Activated gamma-delta T cell treated with Interleukin-2 at 50 U/mL for 16 hours (primary cell): Measurements from ENCODE around the gene RHOA.

Experiments
- DNase-seq: peaks from one replicate; pipeline ENCODE4 v3.0.0-alpha.2; 2020

Gene RHOA

DNA sequence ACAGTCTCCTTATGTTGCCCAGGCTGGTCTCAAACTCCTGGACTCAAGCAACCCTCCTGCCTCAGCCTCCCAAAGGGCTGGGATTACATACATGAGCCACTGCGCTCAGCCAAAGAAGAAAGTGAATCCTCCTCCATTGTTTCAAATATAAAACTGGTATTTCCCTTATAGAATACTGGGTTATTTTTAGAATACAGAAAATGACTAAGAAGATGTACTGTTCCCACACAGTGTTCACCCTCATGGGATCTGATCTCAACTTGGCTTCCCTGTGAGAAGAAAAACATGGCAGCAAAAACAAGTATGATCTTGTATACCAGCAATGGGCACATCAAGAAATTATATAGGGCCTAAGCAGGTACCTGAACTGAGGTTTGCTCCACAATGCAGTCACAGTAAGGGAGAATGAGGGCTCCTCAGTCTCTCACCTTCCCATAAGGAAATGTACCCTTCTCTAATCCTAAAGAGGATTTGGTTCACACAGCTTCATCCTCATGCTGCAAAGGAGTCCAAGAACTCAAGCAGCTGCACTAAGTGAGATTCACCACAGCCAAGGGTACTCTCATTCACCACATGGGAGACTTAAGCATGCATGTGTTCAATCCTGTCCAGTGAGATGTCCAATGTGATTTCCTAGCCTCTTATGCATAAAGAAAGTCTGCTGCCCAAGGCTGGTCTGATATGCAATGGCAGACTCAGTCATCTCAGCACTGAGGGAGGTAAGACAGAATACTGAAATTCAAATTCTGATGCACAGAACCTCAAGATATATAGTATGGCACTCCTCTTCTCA is 97.7 kb downstream of the RHOA start:
- no peak for DNase-seq

DNA sequence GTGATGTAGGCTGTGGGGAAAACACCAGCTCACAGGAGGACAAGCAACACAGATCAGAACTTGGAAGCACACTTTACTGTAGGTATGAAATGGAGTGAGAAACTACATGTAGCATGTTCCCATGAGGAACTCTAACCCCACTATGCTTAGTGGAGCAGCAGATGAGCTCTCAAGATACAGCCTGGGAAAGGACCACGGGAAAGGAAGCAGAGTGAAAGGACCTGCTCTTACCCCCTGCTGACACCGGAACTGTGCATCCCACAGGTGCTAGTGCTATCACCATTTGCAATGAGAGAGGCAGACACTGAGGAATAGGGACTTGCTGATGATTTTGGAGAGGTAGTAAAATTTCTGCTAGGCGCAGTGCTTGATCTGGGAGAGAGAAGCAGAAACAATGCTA is 100.5 kb downstream of the RHOA start:
- DNase-seq, result no peak

DNA sequence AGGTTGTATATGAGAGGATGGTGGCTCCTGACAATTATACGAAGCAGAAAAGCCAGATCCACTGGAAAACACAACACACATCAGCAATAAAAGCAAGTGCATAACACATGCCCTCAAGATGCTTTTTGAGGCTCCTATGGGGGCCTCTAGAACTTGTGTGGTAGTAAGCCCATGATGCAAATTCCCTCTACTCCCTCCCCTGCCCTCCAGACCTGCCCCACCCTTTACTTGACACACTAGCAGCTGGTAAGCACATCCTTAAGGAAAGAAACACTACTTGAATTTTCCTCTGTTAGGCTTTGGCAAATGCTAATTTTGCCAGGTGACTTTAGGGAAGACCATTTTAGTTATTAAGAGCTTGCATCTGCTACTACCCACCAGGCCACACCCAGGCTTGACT is 101.1 kb downstream of the RHOA start:
- DNase-seq, result no peak
